LoVo (cell line): ENCODE data around the gene PARP4.
A peak's percentile ranks its signal among the peaks of the same experiment; 100 is the strongest.
"Not testable (repeated sequence)": the region's sequence is repeated elsewhere in the genome, so short reads cannot be mapped to it uniquely, and the experiment has no call there.

Experiments
- DNase-seq: peaks from one replicate; pipeline ENCODE4 v3.0.0-alpha.2; 2016; ENCODE audit warnings: low spot score

Gene PARP4

DNA sequence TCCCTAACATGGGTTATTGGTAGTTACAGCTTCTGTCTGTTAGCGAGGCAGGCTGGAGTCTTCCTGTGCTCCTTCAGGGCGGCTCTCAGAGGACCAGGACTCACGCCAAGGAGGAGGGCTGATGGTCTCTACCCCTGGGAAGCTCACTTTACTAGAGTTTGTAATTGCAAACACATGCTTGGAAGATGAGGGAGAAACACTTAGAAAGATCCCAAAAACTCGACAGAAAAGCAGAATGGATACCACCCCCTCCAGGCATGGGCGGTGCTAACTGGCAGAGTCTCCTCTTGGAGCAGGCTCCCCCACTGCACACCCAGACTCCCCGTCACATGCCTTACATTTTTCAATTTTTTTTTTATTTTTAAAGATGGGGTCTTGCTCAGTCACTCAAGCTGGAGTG is 62.0 kb downstream of the PARP4 start:
- DNase-seq = no peak

DNA sequence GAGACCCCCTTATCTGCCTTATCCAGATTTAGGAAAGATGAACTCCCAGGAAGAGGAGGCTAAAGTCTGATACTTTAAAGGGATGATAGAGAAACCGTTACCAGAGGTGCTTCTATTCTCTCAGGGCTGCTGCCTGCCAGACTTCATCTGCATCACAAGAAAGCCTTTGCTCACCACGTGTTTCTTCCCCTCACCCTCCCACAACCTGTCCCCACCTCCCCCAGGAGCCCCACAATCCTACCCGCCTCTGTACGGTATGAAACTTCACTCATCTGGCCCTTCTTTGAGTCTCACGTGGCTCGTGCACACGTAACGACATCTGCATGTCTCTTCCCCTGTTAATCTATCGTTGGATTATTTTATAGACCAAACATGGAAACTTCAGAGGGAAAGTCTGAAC is 67.7 kb downstream of the PARP4 start:
- DNase-seq = not testable (repeated sequence)

DNA sequence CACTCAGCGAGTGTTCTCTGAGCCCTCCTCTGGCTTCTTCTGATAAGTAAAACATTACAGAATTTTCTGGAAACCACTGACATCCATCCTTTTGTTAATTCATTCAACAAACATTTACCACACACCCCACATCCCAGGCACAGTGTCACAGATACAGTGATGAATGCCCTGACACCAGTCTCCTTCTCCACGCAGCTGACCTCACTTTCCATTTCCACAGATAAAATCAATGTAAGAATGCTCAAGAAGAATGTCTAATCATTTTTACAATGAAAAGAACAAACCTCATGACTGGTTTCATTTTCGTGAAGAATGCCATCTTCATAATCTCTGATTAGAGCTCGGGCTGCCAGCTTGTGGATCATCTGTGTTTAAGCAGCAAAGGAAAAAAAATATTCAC is 69.2 kb downstream of the PARP4 start:
- no peak for DNase-seq

DNA sequence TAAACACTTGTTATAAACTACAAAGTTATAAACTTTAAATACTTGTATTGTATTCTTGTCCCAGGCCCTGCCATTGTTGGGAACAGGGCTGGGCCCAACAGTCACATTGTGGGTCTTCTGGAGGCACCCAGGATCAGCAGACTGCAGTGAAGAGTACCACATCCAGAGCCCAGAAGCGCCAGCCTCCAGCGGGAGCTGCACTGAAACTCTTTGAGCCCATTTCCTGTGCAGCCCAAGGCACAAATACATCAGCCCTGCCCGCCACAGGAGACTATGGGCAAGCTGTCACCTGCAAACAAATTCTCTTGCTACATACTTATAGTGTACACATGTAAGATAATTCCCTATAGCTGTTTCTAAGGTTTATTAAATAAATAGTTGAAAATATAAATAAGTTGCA is 86.5 kb downstream of the PARP4 start:
- not testable (repeated sequence) for DNase-seq

DNA sequence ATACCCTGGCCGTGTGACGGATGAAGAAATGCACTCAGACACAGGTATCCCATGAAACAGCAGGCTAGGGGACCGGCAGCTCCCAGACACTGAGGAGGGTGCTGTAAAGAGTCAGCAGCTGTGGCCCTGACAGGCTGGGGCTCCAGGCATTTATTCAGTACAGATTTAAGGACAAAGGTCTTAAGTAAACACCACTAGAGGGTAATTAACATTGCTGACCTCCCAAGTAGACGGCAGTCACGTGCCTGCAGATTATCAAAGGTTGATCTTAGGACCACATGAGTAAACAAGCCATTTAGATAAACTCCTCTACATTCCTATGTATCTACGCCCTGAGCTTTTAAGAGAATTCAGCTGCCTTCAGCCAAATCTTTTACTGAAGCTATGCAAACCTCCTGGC is 92.9 kb downstream of the PARP4 start:
- peak; percentile 15 for DNase-seq

DNA sequence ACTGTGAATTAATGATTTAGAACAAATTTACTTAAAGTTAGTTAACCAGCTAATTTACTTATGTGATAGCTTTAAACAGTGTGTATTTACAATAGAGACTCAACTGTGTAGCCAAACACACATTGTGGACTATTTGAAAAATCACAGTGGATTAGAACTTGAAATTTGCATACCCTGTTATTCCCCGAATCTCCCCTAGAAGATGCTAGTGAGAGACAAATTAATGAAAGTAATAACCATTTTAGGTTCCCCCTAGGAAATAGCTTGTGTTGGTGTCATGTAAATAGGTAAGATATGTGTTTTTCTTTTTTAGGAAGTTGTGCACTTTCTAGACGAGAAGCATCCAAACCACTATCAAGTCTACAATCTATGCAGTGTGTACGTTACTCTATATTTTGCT is 104.7 kb downstream of the PARP4 start:
- no peak for DNase-seq

DNA sequence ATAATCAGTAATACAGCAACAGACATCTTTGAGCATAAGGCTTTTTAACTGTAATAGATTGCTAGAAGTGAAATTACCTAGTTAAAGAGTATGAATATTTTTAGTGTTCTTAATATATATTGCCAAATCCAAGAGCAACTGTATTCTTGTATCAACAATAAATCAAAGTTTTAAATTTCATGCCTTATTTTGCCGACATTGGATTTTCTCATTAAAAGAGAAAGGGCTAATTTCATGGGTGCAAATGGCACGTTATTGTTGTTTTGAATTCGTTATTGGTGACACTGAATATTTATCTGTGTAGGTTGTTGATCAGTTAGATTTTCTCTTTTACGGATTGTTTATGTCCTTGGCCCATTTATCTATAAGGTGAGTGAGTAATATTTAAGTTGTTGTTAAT is 106.1 kb downstream of the PARP4 start:
- DNase-seq = no peak

DNA sequence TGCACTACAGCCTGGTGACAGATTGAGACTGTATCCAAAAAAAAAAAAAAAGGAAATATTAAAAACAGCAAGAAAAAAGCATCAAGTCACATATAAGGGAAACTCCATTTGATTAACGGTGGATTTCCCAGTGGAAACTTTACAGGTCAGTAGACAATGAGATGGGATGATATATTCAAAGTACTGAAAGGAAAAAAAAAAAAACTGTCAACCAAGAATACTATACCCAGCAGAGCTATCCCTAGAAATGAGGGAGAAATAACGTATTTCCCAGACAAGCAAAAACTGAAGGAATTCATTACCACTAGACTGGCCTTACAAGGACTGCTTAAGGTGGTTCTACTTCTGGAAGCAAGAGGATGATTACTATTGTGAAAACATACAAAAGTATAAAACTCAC is 115.8 kb downstream of the PARP4 start:
- DNase-seq = no peak

DNA sequence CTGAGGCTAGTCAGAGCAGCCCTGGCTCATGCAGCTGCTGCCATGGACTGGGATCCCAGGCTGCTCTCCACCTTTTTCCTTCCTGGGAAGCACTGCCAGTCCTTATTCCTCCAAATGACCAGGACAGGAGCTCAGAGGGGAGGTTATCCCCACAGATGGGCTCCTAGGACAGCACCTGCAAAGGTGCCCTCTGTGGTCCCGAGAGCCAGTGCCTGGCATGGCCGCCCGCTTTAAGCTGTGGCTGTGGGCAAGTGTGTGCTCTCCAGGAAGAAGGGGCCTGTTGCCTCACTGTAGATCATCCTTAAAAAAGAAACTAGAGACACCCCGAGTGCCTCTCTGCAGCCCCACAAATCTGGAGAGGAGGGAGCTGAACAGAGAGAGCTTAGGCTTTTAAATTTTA is 119.6 kb downstream of the PARP4 start:
- no peak for DNase-seq

DNA sequence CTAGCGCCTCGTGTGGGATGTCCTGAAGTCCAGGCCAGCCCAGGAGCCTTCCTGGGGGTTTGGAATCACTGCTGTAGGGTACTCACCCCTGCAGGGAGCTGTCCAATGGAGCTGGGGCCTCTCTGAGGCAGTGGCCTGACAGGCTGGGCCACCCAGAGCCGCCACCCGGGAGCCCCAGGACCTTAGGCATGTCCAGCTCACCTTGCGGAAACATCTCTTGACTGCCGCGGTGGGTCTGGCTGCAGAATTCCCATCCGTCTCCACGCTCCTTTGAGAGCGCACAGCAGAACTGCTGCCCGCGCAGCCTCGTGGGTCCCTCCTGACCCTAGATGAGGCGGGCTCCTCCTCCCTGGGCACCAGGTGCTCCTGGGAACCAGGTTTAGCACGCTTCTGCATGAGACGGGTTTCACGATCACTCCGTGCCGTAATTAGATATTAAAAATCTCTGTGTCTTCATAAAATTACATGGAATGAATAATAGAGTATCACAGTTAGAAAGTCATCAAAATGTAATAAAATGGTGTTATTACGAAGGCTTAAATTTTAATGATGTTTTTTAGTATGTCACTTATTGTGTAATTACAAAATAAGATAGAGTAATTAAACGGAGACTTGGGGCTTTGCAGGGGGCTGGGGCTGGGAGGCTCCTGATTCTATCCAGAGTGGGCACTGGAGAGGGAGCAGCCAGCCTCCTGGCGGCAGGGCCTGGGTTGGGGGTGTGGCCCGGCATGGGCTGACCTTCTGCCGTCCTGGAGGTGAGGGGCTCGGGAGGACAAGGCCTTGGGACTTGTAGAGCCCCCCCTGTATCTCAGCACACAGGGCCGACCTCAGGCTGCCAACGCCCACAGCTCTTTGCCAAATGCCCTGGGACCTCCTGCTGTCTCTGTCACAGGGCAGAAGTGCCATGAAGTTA is 120.6 kb downstream of the PARP4 start:
- DNase-seq = not testable (repeated sequence)

DNA sequence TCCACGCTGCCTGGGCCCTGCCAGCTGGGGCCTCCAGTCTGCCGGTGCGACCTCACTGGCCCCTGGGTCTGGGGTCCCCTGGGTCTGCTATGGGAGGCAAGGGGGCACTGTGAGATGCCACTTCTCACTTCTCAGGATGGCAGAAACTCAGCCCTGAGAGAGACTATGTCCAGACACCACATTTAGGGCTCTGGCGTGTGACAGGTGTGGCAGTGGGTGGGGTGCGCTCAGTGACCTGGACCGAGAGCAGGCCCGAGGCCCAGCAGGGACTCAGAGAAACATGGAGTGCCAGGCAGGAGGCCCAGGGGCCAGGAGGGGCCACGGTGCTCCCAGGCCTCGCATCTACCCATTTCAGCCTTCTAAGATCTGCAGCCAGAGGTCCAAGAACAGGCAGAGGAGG is 121.8 kb downstream of the PARP4 start:
- DNase-seq = not testable (repeated sequence)

DNA sequence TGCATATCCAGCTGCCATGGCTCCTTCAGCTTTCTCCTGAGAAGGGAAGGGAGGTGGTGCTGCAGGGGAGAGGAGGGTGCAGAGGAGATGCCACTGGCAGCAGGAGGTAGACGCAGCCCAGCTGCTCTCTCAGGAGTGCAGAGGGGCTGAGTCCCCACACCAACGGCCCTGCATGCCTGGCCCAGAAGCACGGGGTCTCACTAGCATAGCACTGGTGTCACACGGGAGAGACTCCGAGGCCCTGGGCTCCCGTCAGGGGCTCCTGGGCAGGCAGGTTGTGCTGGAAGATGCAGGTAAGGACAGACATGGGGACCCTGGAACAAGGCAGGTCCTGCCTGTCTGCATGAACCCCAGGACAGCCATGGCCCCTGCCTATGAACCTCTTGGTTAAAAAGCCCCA is 123.1 kb downstream of the PARP4 start:
- DNase-seq = no peak

DNA sequence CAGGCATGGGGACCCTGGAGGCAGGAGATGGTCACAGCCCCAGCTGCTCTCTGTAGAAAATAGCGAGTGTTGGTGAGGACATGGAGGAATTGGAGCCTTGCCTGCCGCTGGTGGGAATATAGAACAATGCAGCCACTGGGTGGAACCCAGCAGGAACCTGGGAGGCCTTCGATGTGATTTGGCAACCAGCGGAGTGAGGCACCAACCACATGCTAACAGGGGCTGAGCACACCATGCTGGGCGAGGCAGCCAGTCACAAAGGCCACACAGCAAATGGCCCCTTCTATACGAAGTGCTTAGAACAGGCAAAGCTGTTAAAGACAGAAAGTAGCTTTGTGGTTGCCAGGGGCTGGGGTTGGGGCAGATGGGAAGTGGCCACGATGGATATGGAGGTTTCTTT is 123.8 kb downstream of the PARP4 start:
- DNase-seq = not testable (repeated sequence)

DNA sequence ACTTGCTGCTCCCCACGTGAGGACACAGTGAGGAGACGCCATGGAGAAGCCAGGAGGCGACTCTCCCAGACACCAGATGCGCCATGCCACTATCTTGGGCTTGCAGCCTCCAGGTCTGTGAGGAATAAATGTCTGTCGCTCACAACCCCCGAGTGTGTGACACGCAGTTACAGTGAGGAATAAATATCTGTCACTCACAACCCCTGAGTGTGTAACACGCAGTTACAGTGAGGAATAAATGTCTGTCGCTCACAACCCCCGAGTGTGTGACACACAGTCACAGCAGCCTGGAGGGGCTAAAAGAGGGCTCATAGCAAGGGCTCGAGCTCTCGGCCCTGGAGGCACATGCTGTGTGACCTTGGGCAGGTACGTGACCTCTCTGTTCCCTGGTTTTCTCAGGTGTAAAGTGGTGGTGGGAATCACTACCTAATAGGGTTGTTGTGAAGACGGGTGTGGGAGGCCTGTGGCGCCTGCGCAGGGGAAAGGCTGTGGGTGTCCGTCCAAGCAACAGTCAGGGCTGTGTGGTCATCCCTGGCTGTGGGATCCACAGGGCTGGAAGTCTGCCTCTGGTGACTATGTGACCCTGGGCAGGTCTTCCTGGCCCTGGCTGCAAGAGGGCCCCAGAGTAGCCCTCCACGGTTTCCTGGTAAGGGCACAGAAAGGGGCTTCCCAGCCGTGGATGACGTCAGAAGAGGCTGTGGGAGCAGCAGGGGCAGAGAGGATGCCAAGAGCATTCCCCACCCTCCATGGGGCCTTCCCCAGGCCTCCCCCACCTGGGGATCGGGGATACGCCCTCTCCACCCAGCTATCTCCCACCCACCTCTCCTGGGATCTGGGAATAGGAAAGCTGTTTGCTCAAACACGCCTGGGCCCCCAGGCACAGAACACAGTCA is 125.5 kb downstream of the PARP4 start:
- no peak for DNase-seq

DNA sequence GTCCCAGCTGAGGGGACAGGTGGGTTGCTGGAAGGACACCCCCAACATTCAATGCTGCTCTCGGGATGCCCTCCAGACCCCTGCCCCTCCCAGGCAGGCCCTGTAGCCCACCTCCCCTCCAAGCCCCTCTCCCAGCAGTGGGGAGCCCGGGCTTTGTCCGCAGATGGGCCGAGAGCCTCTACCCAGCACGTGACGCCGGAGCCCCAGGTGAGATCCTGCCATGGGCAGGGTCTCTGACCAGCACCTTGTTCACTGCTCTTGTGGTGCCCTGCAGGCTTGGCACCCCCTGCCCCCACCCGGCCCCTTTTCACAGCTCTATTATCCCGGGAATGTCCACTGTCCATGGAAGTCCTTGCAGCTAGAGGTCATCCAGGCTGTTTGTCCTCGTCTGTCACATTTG is 126.7 kb downstream of the PARP4 start:
- DNase-seq = no peak

DNA sequence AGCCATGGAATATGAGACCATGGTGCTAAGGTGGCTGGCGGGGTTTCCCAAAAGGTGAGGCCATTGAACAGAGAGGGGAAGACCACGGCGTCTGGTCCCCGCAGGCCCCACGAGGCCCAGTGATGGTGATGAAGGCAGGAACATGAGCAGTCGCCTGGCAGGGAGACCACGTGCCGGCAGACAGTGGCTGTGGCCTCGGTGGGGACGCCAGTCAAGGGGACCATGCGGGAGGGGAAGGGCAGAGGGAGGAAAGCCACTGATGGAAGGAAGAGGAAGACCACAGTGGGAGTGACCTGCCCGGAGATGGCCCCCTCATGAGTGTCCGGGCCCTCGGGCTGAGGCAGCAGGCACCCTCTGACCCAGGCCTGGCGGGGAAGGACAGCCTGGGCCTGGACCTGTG is 127.6 kb downstream of the PARP4 start:
- DNase-seq = not testable (repeated sequence)

DNA sequence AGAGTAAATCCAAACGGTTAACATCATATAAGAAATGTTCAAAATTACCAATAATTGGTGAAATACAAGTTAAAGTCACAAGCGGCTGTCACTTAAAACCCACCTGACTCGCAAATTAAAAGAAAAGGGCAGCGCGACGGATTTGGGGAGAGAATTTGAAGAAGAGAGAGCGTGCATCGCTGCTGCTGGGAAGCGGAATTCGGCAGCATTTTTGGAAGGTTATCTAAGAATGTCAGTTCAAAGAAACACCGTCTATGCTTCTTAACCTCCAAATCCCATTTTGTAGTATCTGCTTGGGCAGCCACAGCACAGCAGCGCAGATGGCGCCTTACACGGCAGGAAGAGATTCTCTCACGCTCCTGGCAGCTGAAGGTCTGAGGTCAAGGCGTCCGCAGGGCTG is 128.5 kb downstream of the PARP4 start:
- not testable (repeated sequence) for DNase-seq

DNA sequence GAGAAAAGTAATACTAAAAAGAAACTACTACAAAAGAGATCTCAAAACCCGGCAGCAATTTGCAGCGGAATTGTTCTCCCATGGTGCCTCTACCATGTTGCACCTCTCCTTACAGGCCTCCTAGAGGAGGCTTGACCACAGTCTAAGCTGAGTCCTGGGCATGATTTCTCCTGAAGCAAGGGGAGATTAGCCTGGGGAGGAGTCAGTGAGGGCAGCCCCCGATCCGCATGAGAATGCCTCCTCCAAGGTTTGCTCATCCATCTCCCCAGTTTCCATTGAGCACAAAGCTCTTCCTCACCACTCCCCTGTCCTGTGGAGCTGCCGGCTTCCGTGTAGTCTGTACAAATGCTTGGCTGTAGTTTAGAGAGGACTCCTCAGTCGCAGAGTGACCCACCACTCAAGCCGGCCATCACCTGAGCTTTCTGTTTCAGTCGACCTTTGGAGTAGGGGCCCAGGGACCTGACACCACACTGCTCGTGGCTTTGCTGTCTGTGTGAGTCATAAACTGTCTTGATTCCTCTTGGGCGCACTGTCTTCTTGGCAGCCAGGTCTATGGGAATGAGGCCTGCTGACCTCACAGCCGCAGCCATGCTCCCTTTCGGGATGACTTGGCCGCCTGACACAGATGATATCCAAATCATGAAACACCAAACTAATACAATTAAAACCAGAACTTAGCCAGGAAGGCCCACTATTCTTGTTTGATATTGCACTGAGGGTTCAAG is 130.9 kb downstream of the PARP4 start:
- no peak for DNase-seq

DNA sequence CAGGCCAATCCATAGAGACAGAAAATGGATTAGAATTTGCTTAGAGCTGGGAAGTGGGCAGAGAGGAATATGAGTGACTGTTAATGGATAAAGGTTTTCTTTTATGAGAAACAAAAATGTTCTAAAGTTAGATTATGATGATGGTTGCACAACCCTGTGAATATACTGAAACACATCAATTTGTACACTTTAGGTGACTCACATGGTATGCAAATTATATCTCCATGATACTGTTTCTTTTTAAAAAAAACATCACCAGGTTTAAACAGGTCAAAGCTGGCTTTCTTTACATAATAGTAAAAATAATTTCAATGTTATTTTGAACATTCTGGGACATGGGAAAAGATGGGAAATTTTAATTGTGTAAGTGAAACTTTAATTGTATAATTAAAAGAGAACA is 131.7 kb downstream of the PARP4 start:
- not testable (repeated sequence) for DNase-seq

DNA sequence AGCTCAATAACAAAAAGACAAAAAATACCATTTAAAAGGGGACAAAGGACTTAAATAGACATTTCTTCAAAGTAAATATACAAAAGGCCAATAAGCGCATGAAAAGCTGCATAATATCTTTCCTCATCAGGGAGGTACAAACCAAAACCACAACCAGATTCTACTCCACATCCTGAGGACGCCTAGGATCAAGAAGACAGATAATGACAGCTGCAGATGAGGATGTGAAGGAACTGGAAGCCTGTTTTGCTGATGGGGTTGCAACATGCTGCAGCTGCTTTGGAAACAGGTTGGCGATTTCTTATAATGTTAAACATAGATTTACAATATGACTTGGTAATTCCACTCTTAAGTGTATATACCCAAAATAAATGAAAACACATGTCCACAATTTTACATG is 132.4 kb downstream of the PARP4 start:
- DNase-seq = not testable (repeated sequence)

DNA sequence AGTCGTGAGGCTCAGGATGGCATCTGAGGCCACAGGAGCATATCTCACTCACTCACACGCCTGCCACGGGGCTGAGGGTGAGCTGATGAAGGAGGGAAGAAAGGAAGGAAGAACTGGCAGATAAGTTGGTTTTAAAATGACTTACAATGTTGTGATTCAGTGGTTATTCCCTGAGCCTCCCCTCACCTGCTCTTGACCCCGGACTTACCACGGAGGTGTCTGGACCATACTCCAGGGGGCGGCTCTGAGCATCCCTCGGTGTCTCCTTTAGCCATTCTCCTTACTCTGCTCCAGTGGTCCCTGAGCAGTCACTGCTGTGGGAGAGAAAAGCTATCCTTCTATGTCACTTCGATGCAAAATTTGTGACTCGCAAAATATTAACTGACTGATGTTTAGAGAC is 141.3 kb downstream of the PARP4 start:
- not testable (repeated sequence) for DNase-seq
